GM12878 (cell line): ENCODE measurements around the gene AP2S1. TPM values are rescaled to one million over a fixed set of nuclear protein-coding genes. Genes with fewer than 3 reads are reported as not detected.
"Not testable (repeated sequence)": the region's sequence is repeated elsewhere in the genome, so short reads cannot be mapped to it uniquely, and the experiment has no call there.

Source experiments
- ATAC-seq: fragments of 200-7000 bp; cut with Tn5 transposase; 3 replicates; pipeline ENCODE4 v1.9.1; 2020; ENCODE audit warnings: mild to moderate bottlenecking, moderate library complexity
- BruUV-seq: library from RNA; stranded (reverse); fragments of 400-500 nt; replicated peaks from 2 replicates; lab custom pipeline; 2021; lab: Mats Ljungman, UMichigan
- CTCF ChIA-PET: fragments of 300-600 bp; sonication (Branson Sonifier 250); formaldehyde crosslinking; extraction: SDS; loops from one replicate; lab custom pipeline; 2021; ENCODE audit warnings: inconsistent platforms; lab: Yijun Ruan, JAX
- POLR2A ChIA-PET: fragments of 350-600 bp; formaldehyde crosslinking; extraction: SDS; loops from one replicate; lab custom pipeline; 2021; ENCODE audit warnings: inconsistent platforms; lab: Charles Lee
- RAD21 ChIA-PET: fragments of 300-600 bp; sonication (Branson Sonifier 250); formaldehyde crosslinking; loops from one replicate; lab custom pipeline; 2023; ENCODE audit warnings: antibody characterized with exemption; ENCODE audit not compliant: unreplicated experiment; lab: Charles Lee
- SMC1A ChIA-PET: fragments of 300-600 bp; sonication (Branson Sonifier 250); formaldehyde crosslinking; loops from one replicate; lab custom pipeline; 2023; ENCODE audit not compliant: unreplicated experiment, uncharacterized antibody; lab: Charles Lee
- DNase-seq: peaks from one replicate; pipeline ENCODE4 v3.0.0-alpha.2; 2011; ENCODE audit warnings: low read depth, low spot score
- FAIRE-seq: peaks from 3 replicates; lab custom pipeline; 2011; peaks lifted over from hg19 to GRCh38; lab: Jason Lieb, UNC
- H2AFZ ChIP-seq: 2 replicates; pipeline ENCODE4 v1.6.0; 2011; ENCODE audit warnings: low read depth, low read length, control low read depth; ENCODE audit not compliant: control insufficient read depth
- H3K27ac ChIP-seq: 2 replicates; pipeline ENCODE4 v1.5.1; 2011; ENCODE audit warnings: control low read depth; ENCODE audit not compliant: control insufficient read depth, insufficient read depth
- H3K27me3 ChIP-seq, 2 experiments: replicated peaks in 1 of 2; 2 replicates each; pipeline versions ENCODE4 v1.6.0 to v1.6.1; 2011; ENCODE audit warnings: low read length in 1 of 2; ENCODE audit not compliant: control insufficient read depth in 2 of 2, insufficient read depth in 2 of 2
- H3K36me3 ChIP-seq, 2 experiments: 2 replicates each; pipeline ENCODE4 v1.5.1; 2011; ENCODE audit warnings: low read length in 1 of 2; ENCODE audit not compliant: control insufficient read depth in 2 of 2, insufficient read depth in 2 of 2
- H3K4me1 ChIP-seq: 2 replicates; pipeline ENCODE4 v1.6.1; 2011; ENCODE audit warnings: mild to moderate bottlenecking, low read length, moderate library complexity, mixed read lengths; ENCODE audit not compliant: control insufficient read depth, insufficient read depth
- H3K4me2 ChIP-seq: 2 replicates; pipeline ENCODE4 v1.6.0; 2011; ENCODE audit warnings: control low read depth; ENCODE audit not compliant: control insufficient read depth, insufficient read depth
- H3K4me3 ChIP-seq: fragments of 200-600 bp; sonication (generic); 2 replicates; pipeline ENCODE4 v1.5.1; 2016
- H3K79me2 ChIP-seq: 2 replicates; pipeline ENCODE4 v1.6.0; 2011; ENCODE audit warnings: low read length; ENCODE audit not compliant: control insufficient read depth, insufficient read depth
- H3K9ac ChIP-seq: 2 replicates; pipeline ENCODE4 v1.8.0; 2011; ENCODE audit warnings: low read length, control low read depth, mixed read lengths; ENCODE audit not compliant: control insufficient read depth, insufficient read depth
- H3K9me3 ChIP-seq: replicated peaks from 3 replicates; pipeline ENCODE4 v1.5.1; 2011; ENCODE audit warnings: mild to moderate bottlenecking, low read length; ENCODE audit not compliant: control insufficient read depth, insufficient read depth
- H4K20me1 ChIP-seq: 2 replicates; pipeline ENCODE4 v1.6.0; 2011; ENCODE audit not compliant: control insufficient read depth, insufficient read depth
- ATF7 ChIP-seq: fragments of 450-650 bp; IDR thresholded peaks from 2 replicates; pipeline ENCODE4 v1.6.1; 2016; ENCODE audit warnings: low read depth, mild to moderate bottlenecking
- CHD2 ChIP-seq: IDR thresholded peaks from 2 replicates; pipeline ENCODE4 v1.6.1; 2011; ENCODE audit warnings: low read depth, low read length, improper control_type of control experiment, borderline replicate concordance
- CREB1 ChIP-seq: IDR thresholded peaks from 2 replicates; pipeline ENCODE4 v1.6.1; 2012; ENCODE audit warnings: low read depth, mild to moderate bottlenecking, inconsistent platforms
- IRF4 ChIP-seq: IDR thresholded peaks from 2 replicates; pipeline ENCODE4 v1.6.1; 2011; ENCODE audit warnings: low read depth, low read length
- LARP7 ChIP-seq: fragments of 450-650 bp; IDR thresholded peaks from 2 replicates; pipeline ENCODE4 v1.6.1; 2017; ENCODE audit warnings: mild to moderate bottlenecking
- NFYB ChIP-seq: IDR thresholded peaks from 2 replicates; pipeline ENCODE4 v1.6.1; 2011; ENCODE audit warnings: low read depth, mild to moderate bottlenecking, low read length, improper control_type of control experiment, moderate library complexity; ENCODE audit not compliant: insufficient read depth
- NRF1 ChIP-seq: conservative IDR thresholded peaks from 2 replicates; pipeline ENCODE4 v1.6.1; 2011; ENCODE audit warnings: mild to moderate bottlenecking, low read depth, low read length, improper control_type of control experiment
- RFX5 ChIP-seq: IDR thresholded peaks from 2 replicates; pipeline ENCODE4 v1.6.1; 2011; ENCODE audit warnings: low read depth, low read length, improper control_type of control experiment
- SRF ChIP-seq, 2 experiments: IDR thresholded peaks; 2 replicates each; pipeline ENCODE4 v1.6.1; 2011; ENCODE audit warnings: low read depth in 2 of 2, low read length in 2 of 2, mild to moderate bottlenecking in 1 of 2, moderate library complexity in 1 of 2
- USF1 ChIP-seq: IDR thresholded peaks from 2 replicates; pipeline ENCODE4 v1.6.1; 2011; ENCODE audit warnings: borderline replicate concordance, low read depth, mild to moderate bottlenecking, moderate library complexity, mixed read lengths, low read length; ENCODE audit not compliant: insufficient read depth; ENCODE audit errors: extremely low read length
- ZNF622 ChIP-seq: fragments of 450-650 bp; IDR thresholded peaks from 2 replicates; pipeline ENCODE4 v1.6.1; 2017; ENCODE audit warnings: mild to moderate bottlenecking, inconsistent platforms
- WGBS: methylation state at CpG from one replicate; pipeline ENCODE4 v1.1.6; 2016; ENCODE audit warnings: low lambda C conversion rate; ENCODE audit not compliant: insufficient replicate concordance, insufficient coverage; ENCODE audit errors: missing lambda C conversion rate; 5-methylcytosine and 5-hydroxymethylcytosine counted together
- in situ Hi-C: fragments of 300-500 bp; cut with MboI; formaldehyde crosslinking; loops from 9 replicates; pipeline ENCODE4 v1.14.3; 2018; ENCODE audit warnings: mixed read lengths
- intact Hi-C: fragments of 100-400 bp; cut with micrococcal nuclease; formaldehyde crosslinking; loops from one replicate; pipeline ENCODE4 v1.14.2; 2022; ENCODE audit not compliant: unreplicated experiment
- polyA plus RNA-seq, 11 experiments: library from polyadenylated mRNA; depleted of rRNA in 4 of 11; unstranded in 6 of 11; stranded (reverse) in 5 of 11; fragments of >200 nt; fragmentation: Nextera tagmentation in 4 of 11; fragmentation: Illumina TruSeq in 1 of 11; extraction: Ambion mirVana in 4 of 11; extraction: Trizol in 1 of 11; gene quantifications; 1 replicate in 1 of 11; 2 replicates in 10 of 11; pipeline versions ENCODE4 v1.2.1 to v1.2.3, GENCODE V29; 2011 to 2016; ENCODE audit warnings: inconsistent platforms in 2 of 11, missing spikeins in 2 of 11, low read depth in 1 of 11
- total RNA-seq, 4 experiments: library from RNA; depleted of rRNA in 3 of 4; stranded (reverse); fragments of >200 nt in 3 of 4; fragmentation: Illumina TruSeq in 1 of 4; extraction: Trizol in 1 of 4; gene quantifications; 2 replicates each; pipeline versions ENCODE4 v1.2.1 to v1.2.3, GENCODE V29; 2013 to 2021
- TF ChIP-seq, protein P1 (sequence below): fragments of 450-650 bp; conservative IDR thresholded peaks from 2 replicates; pipeline ENCODE4 v1.6.1; 2017; ENCODE audit warnings: mild to moderate bottlenecking, moderate library complexity
- TF ChIP-seq, protein P2 (sequence below): IDR thresholded peaks from 2 replicates; pipeline ENCODE4 v1.6.1; 2012; ENCODE audit warnings: improper control_type of control experiment, low read depth, low read length; ENCODE audit not compliant: insufficient replicate concordance

Gene AP2S1
- total and polyA plus RNA-seq, 10 of the 15 experiments (the other 5 are each of a cell fraction or from before 2014, with no cell fraction given) = 10.8 to 239 (median 104) TPM

DNA sequence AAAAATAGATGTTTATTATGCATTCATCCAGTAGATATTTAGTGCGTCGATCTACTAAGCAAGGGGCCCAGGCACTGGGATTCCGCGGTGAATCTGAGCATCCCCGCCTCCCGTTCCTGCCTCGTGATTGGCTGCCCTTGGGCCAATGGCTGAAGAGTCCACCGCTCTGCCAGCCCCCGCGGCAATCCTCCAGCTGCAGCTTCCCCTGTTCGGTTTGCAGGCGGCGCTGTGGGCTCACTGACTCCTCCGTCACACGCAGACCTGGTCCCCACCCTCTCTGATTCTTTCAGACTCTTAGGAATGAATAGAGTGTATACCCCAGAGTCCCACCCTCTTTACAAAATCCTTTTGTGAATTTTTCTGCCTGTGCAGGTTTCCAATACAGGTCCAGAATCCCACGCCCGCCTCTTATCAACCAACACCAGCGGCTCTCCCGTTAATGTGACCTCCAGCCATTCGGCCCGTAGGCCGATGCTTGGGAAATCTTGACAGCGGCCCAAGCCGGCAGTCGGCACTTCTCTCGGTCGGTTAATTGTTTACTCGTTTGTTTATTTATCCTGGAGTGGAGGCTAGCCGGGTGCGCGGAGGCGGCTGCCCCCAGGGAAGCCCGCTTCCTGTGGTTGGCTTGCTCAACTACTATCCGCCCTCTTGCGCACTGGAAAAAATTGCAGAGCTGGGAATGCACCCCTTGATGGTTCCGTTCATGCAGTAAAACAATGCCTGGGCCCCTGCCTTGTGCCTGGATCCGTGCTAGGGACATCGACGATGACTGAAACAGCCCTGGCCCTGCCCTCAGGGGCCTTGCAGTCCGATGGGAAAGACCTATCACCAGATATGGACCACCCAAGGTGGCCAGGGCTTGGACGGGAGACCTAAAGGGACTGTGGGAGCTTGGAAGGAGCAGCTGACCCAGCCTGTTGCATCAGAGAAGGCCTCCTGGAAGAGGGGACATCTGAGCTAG is 5.7 kb upstream of the AP2S1 start (continued):
- TF ChIP-seq, protein P1, sequence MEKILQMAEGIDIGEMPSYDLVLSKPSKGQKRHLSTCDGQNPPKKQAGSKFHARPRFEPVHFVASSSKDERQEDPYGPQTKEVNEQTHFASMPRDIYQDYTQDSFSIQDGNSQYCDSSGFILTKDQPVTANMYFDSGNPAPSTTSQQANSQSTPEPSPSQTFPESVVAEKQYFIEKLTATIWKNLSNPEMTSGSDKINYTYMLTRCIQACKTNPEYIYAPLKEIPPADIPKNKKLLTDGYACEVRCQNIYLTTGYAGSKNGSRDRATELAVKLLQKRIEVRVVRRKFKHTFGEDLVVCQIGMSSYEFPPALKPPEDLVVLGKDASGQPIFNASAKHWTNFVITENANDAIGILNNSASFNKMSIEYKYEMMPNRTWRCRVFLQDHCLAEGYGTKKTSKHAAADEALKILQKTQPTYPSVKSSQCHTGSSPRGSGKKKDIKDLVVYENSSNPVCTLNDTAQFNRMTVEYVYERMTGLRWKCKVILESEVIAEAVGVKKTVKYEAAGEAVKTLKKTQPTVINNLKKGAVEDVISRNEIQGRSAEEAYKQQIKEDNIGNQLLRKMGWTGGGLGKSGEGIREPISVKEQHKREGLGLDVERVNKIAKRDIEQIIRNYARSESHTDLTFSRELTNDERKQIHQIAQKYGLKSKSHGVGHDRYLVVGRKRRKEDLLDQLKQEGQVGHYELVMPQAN = 0 out of 2 replicates have a peak, but pooled peaks have one; percentile 52
- TF ChIP-seq ATF7 (no peak), CREB1 (no peak), NFYB (peak; percentile 81), RFX5 (peak; percentile 82; the same call in 1 of the 2 replicates), LARP7 (no peak; the same call in 1 of the 2 replicates), SRF (IDR thresholded peaks at IDR 0.05; ENCODE audit: low read depth in 2 of 2, low read length in 2 of 2) (no peak), CHD2 (no peak), IRF4 (no peak), NRF1 (no peak), USF1 (no peak), ZNF622 (no peak)
- TF ChIP-seq, protein P2, sequence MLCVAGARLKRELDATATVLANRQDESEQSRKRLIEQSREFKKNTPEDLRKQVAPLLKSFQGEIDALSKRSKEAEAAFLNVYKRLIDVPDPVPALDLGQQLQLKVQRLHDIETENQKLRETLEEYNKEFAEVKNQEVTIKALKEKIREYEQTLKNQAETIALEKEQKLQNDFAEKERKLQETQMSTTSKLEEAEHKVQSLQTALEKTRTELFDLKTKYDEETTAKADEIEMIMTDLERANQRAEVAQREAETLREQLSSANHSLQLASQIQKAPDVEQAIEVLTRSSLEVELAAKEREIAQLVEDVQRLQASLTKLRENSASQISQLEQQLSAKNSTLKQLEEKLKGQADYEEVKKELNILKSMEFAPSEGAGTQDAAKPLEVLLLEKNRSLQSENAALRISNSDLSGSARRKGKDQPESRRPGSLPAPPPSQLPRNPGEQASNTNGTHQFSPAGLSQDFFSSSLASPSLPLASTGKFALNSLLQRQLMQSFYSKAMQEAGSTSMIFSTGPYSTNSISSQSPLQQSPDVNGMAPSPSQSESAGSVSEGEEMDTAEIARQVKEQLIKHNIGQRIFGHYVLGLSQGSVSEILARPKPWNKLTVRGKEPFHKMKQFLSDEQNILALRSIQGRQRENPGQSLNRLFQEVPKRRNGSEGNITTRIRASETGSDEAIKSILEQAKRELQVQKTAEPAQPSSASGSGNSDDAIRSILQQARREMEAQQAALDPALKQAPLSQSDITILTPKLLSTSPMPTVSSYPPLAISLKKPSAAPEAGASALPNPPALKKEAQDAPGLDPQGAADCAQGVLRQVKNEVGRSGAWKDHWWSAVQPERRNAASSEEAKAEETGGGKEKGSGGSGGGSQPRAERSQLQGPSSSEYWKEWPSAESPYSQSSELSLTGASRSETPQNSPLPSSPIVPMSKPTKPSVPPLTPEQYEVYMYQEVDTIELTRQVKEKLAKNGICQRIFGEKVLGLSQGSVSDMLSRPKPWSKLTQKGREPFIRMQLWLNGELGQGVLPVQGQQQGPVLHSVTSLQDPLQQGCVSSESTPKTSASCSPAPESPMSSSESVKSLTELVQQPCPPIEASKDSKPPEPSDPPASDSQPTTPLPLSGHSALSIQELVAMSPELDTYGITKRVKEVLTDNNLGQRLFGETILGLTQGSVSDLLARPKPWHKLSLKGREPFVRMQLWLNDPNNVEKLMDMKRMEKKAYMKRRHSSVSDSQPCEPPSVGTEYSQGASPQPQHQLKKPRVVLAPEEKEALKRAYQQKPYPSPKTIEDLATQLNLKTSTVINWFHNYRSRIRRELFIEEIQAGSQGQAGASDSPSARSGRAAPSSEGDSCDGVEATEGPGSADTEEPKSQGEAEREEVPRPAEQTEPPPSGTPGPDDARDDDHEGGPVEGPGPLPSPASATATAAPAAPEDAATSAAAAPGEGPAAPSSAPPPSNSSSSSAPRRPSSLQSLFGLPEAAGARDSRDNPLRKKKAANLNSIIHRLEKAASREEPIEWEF = no peak

DNA sequence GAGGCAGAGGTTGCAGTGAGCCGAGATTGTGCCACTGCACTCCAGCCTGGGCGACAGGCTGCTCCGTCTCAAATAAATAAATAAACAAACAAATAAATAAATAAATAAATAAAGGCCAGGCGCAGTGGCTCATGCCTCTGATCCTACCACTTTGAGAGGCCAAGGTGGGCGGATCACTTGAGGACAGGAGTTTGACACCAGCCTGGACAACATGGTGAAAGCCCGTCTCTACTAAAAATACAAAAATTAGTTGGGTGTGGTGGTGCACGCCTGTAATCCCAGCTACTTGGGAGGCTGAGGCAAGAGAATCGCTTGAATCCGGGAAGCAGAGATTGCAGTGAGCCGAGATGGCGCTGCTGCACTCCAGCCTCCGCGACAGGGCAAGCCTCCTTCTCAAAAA is 4.1 kb upstream of the AP2S1 start:
- in situ Hi-C loops, DNase-seq, BruUV-seq: not testable (repeated sequence)

More for the DNA sequence above, 4.1 kb upstream of the AP2S1 start:
- SMC1A ChIA-PET = interaction anchor here (3.8 kb wide), 1 partner anchor 137 kb away, joined by 33 read pairs; no protein-coding TSS in a partner anchor
- H3K9ac ChIP-seq, H3K36me3 ChIP-seq, H2AFZ ChIP-seq, H3K4me2 ChIP-seq, H4K20me1 ChIP-seq, H3K27me3 ChIP-seq, H3K27ac ChIP-seq, FAIRE-seq, H3K9me3 ChIP-seq, POLR2A ChIA-PET, H3K4me3 ChIP-seq, H3K79me2 ChIP-seq, RAD21 ChIA-PET, ATAC-seq: not testable (repeated sequence)
- intact Hi-C loops = loop anchor here (10.0 kb wide), 1 partner anchor 260 kb away; the partner anchor contains the start of gene ZC3H4
- CTCF ChIA-PET = interaction anchor here (0.6 to 6.8 kb wide), 2 partner anchors 137 to 276 kb away, joined by 3 to 53 read pairs; partner anchors contain the start of gene SAE1
- H3K4me1 ChIP-seq = peaks cover 11% of the 10 kb centered on the region; the same call in 1 of the 2 replicates
- 54% methylated on average over 13 of the region's 13 CpGs for WGBS
